Endothelial cell of umbilical vein (primary cell): ENCODE measurements around the gene SPHK2. TPM values are rescaled to one million over a fixed set of nuclear protein-coding genes. Genes with fewer than 3 reads are reported as not detected.

Experiments
- BruUV-seq: library from RNA; stranded (reverse); fragments of 400-500 nt; replicated peaks from 2 replicates; lab custom pipeline; 2021; lab: Mats Ljungman, UMichigan
- CTCF ChIA-PET: fragments of 300-600, 350-600 bp; sonication (Branson Sonifier 250); formaldehyde crosslinking; loops from one replicate; lab custom pipeline; 2021; ENCODE audit warnings: antibody characterized with exemption, inconsistent platforms; lab: Charles Lee
- POLR2A ChIA-PET: fragments of 300-600, 350-600 bp; sonication (Branson Sonifier 250); formaldehyde crosslinking; loops from one replicate; lab custom pipeline; 2021; ENCODE audit warnings: antibody characterized with exemption, inconsistent platforms; lab: Charles Lee
- DNase-seq: peaks from one replicate; pipeline ENCODE4 v3.0.0-alpha.2; 2011; ENCODE audit warnings: low read depth, low spot score
- FAIRE-seq: peaks from 2 replicates; lab custom pipeline; 2011; peaks lifted over from hg19 to GRCh38; lab: Jason Lieb, UNC
- H2AFZ ChIP-seq: 2 replicates; pipeline ENCODE4 v1.6.0; 2012; ENCODE audit warnings: low read depth, low read length, control low read depth, inconsistent platforms
- H3K27ac ChIP-seq: 2 replicates; pipeline ENCODE4 v1.5.1; 2011; ENCODE audit warnings: low read depth, mild to moderate bottlenecking, control low read depth, low read length, moderate library complexity; ENCODE audit not compliant: insufficient read depth
- H3K27me3 ChIP-seq, 2 experiments: 2 replicates each; pipeline versions ENCODE4 v1.6.0 to v1.6.1; 2011; ENCODE audit warnings: low read length in 2 of 2, mixed read lengths in 1 of 2; ENCODE audit not compliant: control insufficient read depth in 2 of 2, insufficient read depth in 2 of 2
- H3K36me3 ChIP-seq, 2 experiments: 2 replicates in 1 of 2; 3 replicates in 1 of 2; pipeline ENCODE4 v1.5.1; 2011; ENCODE audit warnings: low read length in 2 of 2, mild to moderate bottlenecking in 1 of 2, moderate library complexity in 1 of 2; ENCODE audit not compliant: control insufficient read depth in 2 of 2, insufficient read depth in 2 of 2; ENCODE audit errors: extremely low read depth in 1 of 2
- H3K4me1 ChIP-seq: 3 replicates; pipeline ENCODE4 v1.5.1; 2011; ENCODE audit warnings: mild to moderate bottlenecking, low read length; ENCODE audit not compliant: control insufficient read depth, insufficient read depth; ENCODE audit errors: extremely low read depth
- H3K4me2 ChIP-seq: 2 replicates; pipeline ENCODE4 v1.6.1; 2011; ENCODE audit warnings: low read length, control low read depth, mixed read lengths; ENCODE audit not compliant: insufficient read depth
- H3K4me3 ChIP-seq, 3 experiments: fragments of 200-600 bp in 1 of 3; sonication (generic), shearing (Covaris generic) in 1 of 3; replicated peaks in 1 of 3; 2 replicates each; pipeline ENCODE4 v1.5.1; 2011 to 2016; ENCODE audit warnings: control low read depth in 3 of 3, low read length in 3 of 3, mild to moderate bottlenecking in 2 of 3, inconsistent platforms in 1 of 3, low read depth in 1 of 3, moderate library complexity in 1 of 3; ENCODE audit not compliant: insufficient read depth in 1 of 3
- H3K79me2 ChIP-seq: 2 replicates; pipeline ENCODE4 v1.6.0; 2012; ENCODE audit warnings: low read length, inconsistent platforms; ENCODE audit not compliant: control insufficient read depth, insufficient read depth
- H3K9ac ChIP-seq: replicated peaks from 2 replicates; pipeline ENCODE3; 2011; ENCODE audit warnings: low read length, control low read depth; ENCODE audit not compliant: insufficient read depth; ENCODE audit errors: extremely low read depth
- H3K9me1 ChIP-seq: replicated peaks from 3 replicates; pipeline ENCODE4 v1.6.0; 2011; ENCODE audit warnings: mild to moderate bottlenecking, low read length; ENCODE audit not compliant: control insufficient read depth, insufficient read depth; ENCODE audit errors: extremely low read depth
- H3K9me3 ChIP-seq: replicated peaks from 2 replicates; pipeline ENCODE4 v1.5.1; 2012; ENCODE audit warnings: low read length, inconsistent platforms; ENCODE audit not compliant: control insufficient read depth, insufficient read depth
- H4K20me1 ChIP-seq: replicated peaks from 2 replicates; pipeline ENCODE3; 2011; ENCODE audit warnings: mild to moderate bottlenecking, low read length; ENCODE audit not compliant: control insufficient read depth, insufficient read depth; ENCODE audit errors: extremely low read depth
- CTCF ChIP-seq, 2 donors: IDR thresholded peaks; 1 replicate in 1 of 2; 2 replicates in 1 of 2; pipeline ENCODE4 v1.5.1; 2011; ENCODE audit warnings: low read length in 2 of 2, mild to moderate bottlenecking in 2 of 2, moderate library complexity in 2 of 2, control low read depth in 1 of 2, inconsistent platforms in 1 of 2, low read depth in 1 of 2; ENCODE audit not compliant: insufficient read depth in 1 of 2; ENCODE audit errors: extremely low read depth in 1 of 2
- FOS ChIP-seq: IDR thresholded peaks from 2 replicates; pipeline ENCODE4 v1.6.1; 2011; ENCODE audit warnings: mild to moderate bottlenecking, low read length, moderate library complexity, borderline replicate concordance; ENCODE audit not compliant: insufficient read depth
- POLR2A ChIP-seq: IDR thresholded peaks from 2 replicates; pipeline ENCODE4 v1.6.1; 2012; ENCODE audit warnings: low read depth, mild to moderate bottlenecking, control low read depth, low read length
- dilution Hi-C: fragments of 300-500 bp; cut with MboI; formaldehyde crosslinking; loops from one replicate; pipeline ENCODE4 v1.15.0; 2019; ENCODE audit warnings: low sequenced_read_pairs; ENCODE audit not compliant: extremely low pct_ligation_motif_present
- intact Hi-C: fragments of 100-400 bp; cut with micrococcal nuclease; formaldehyde crosslinking; loops from one replicate; pipeline ENCODE4 v1.10.0; 2022
- polyA plus RNA-seq, 4 experiments: library from polyadenylated mRNA; depleted of rRNA in 3 of 4; stranded (reverse) in 3 of 4; unstranded in 1 of 4; fragments of >200 nt; gene quantifications; 2 replicates each; pipeline versions ENCODE4 v1.2.1 to v1.2.3, GENCODE V29; 2011 to 2012; ENCODE audit warnings: missing spikeins in 1 of 4
- total RNA-seq: library from RNA; stranded (reverse); gene quantifications from 2 replicates; pipeline ENCODE4 v1.2.3, GENCODE V29; 2021
- TF ChIP-seq, protein P1 (sequence below): IDR thresholded peaks from 2 replicates; pipeline ENCODE4 v1.6.1; 2011; ENCODE audit not compliant: insufficient read depth, insufficient read length

The SPHK2 gene
- total and polyA plus RNA-seq, 2 donors (not counting 3 experiments of a cell fraction or from before 2014, with no cell fraction given) = 20.2 to 31.1 TPM

DNA sequence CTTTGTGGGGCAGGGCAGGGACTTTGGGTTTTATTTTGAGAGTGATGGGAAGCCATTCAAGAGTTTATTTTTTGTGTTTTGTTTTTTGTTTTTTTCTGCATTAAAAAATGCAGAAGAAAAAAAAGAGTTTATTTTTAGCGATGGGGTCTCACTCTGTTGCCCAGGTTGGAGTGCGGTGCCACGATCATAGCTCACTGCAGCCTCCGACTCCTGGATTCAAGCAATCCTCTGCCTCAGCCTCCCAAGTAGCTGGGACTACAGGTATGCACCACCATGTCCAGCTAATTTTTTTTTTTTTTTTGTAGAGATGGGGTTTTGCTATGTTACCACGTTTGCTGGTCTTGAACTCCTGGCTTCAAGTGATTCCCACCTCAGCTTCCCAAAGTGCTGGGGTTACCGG is 39.2 kb downstream of the SPHK2 start:
- Histone ChIP-seq H2AFZ (no peak overlapping the region), H3K79me2 (no peaks in the 10 kb centered on the region), H3K9me3 (no peaks in the 10 kb centered on the region), H3K9me1 (no peaks in the 10 kb centered on the region), H3K36me3 (no peaks in the 10 kb centered on the region), H3K4me1 (peaks cover 2% of the 10 kb centered on the region), H3K27me3 (peaks cover 0 to 2% of the 10 kb centered on the region in 2 experiments), H3K4me2 (no peak overlapping the region), H3K4me3 (no peak overlapping the region), H3K9ac (no peak overlapping the region), H3K27ac (no peak overlapping the region), H4K20me1 (no peaks in the 10 kb centered on the region)
- dilution Hi-C loops (no loop called here), intact Hi-C loops (no loop called here)
- BruUV-seq = no TSS peak
- TF ChIP-seq POLR2A = no peak
- FAIRE-seq = no peak
- no peak for DNase-seq
- POLR2A ChIA-PET = no interaction called here
- CTCF ChIA-PET = no interaction called here

DNA sequence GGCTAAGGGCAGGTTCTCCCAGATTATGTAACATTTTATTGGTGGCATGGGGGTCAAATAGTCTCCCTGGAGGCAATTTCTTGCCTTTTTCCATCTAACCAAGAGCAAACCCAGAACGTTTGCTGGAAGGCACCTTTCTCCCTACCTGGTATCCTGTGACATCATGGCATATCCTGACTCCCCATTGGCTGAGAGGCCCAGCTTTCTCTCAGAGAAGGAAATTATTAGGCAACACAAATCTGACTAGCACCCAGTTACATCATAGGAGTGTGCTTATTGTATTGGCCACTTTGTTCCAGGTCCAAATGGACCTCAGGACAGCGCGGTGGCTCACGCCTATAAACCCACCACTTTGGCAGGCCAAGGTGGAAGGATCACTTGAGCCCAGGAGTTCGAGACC is 40.5 kb downstream of the SPHK2 start:
- no TSS peak for BruUV-seq
- peaks cover 2% of the 10 kb centered on the region for H3K4me1 ChIP-seq
- H3K79me2 ChIP-seq = no peaks in the 10 kb centered on the region
- no peak for TF ChIP-seq FOS
- TF ChIP-seq, protein P1, sequence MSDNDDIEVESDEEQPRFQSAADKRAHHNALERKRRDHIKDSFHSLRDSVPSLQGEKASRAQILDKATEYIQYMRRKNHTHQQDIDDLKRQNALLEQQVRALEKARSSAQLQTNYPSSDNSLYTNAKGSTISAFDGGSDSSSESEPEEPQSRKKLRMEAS = no peak
- TF ChIP-seq CTCF (IDR thresholded peaks at IDR 0.05; ENCODE audit: extremely low read depth in 1 of 2, insufficient read depth in 1 of 2, low read depth in 1 of 2, low read length in 2 of 2) = no peak
- H3K9me3 ChIP-seq = no peaks in the 10 kb centered on the region
- dilution Hi-C loops = no loop called here
- H3K27me3 ChIP-seq = peaks cover 0 to 2% of the 10 kb centered on the region in 2 experiments
- POLR2A ChIA-PET = interaction anchor here (0.7 kb wide), 1 partner anchor 296 kb away, joined by 4 read pairs; the partner anchor contains the start of gene SYNGR4
- no peaks in the 10 kb centered on the region for H4K20me1 ChIP-seq
- no peaks in the 10 kb centered on the region for H3K9me1 ChIP-seq
- no peak overlapping the region for H3K4me2 ChIP-seq
- intact Hi-C loops = no loop called here
- H3K27ac ChIP-seq = no peak overlapping the region
- CTCF ChIA-PET = no interaction called here
- FAIRE-seq (peak; percentile 21), DNase-seq (no peak)
- no peaks in the 10 kb centered on the region for H3K36me3 ChIP-seq
- H3K9ac ChIP-seq = no peak overlapping the region
- no peak overlapping the region for H3K4me3 ChIP-seq
- no peak overlapping the region for H2AFZ ChIP-seq
